NCI-H748 (cell line): ENCODE results near the gene WWC2.
"Not testable (repeated sequence)": the region's sequence is repeated elsewhere in the genome, so short reads cannot be mapped to it uniquely, and the experiment has no call there.

Source experiments
- DNase-seq: peaks from one replicate; lab custom pipeline; 2025; ENCODE audit not compliant: unreplicated experiment; lab: John Stamatoyannopoulos, UW

The WWC2 gene

DNA sequence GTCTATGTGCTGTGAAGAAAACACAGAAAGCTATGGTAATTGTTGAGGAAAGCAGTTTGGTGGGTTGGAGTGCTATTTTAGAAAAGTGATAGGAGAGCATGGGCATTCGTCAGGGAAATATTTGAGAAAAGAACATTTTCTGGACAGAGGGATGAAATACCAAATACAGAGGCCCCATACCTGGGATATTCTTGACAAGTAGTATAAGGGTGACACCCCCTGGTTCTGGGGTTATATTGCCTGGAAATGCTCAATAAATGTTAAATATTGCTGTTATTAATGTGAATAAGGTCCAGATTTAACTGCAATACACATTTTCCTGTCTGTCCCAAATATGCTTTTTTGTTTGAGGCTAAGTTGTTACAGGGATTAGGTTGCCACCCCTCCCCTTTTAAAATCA, 42.9 kb downstream of the WWC2 start:
- DNase-seq = no peak

DNA sequence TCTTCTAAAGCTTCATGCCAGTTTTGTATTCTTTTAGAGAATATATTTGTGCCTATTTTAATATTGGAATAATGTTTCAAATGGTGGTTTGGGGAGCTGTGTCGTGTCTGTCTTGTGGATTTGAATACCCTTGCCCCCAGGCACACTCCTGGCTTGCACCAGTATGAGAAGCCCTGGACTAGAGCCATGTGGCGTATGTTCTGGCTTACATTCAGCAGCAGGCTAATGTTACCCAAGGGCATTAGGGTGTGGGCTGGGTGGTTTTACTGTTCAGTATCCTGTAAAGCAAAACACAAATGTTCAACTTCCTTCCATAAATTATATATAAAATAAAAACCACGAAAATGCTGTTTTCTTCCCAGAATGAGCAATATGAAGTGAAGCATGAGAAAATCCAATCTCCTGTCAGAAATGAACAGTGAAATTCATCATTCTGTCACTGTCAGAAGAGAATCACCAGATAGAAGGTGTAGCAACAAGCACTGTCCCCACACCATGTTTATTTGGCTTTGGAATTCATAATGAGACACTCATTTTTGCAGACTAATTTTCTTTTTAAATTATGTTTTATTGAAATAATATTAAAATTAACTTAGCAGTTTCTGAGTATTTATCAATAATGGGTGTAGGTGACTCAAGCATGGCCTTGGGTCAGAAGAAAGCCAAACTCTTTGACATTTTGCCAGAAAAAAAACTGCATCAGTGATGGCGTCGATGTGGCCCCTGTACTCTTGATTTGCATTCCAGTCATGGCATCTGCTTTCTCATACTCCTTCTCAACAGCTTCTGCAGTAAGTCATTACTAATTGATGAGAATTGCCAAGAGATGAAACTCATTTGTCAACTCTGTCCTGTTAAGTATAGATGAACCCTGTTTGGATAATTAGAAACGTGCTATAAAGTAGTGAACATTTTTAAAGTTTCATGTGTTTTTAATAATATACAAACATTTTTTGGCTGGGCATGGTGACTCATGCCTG, 43.8 kb downstream of the WWC2 start:
- no peak for DNase-seq

DNA sequence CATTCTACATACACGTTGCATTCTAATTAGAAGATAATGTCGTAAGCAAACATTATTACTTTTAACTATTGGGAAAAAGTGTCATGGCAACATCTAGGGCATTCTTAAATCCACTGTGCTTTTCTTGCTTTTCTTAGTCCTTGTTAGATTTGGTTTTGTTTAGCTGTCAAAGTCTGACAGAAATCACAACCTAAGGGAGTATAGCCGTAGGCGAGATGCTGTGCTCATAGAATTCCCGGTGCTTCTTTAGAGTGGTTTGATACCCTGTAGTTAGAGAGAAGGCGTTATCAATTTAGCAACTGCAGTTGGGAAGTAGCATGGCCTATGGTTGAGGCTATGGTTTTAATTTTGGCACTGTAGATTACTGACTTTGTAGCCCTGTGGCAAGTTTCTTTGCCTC, 45.7 kb downstream of the WWC2 start:
- DNase-seq = no peak

DNA sequence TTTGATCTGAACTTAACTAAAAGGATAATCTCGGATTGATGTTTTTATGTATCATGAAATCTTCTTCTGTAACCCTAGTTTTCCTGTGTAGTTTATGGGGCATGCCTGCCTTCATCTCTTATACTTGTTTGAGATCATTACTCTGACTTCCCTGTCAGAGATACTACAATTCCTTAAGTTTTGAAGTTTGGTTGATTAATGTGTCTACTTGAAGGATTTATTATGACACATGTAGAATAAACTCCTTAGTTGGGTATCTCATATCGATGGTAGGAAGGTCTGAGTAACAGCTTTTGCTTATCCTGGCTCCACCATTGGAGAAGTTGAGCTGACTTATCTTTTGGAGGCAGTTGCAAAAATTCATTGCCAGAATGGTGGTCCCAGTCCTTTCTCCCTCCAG, 46.7 kb downstream of the WWC2 start:
- no peak for DNase-seq

DNA sequence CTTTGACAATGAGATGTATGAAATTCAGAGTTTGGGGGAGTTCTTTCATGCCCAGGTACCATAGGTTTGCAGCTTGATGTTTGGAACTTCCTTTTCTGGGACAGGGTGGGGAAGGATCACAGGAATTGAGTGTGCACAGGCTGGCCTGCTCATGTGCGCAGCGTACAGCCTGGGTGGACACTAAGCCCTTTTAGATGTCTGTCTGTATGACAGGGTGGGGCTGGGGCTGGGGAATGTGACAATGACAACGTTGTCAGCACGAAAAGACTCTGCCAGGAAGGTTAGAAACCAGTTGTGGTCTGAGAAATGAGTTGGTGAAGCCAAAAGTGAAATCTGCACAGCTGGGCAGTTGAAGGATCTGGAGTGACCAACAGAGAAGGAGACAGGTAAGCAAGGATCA, 47.4 kb downstream of the WWC2 start:
- DNase-seq = no peak

DNA sequence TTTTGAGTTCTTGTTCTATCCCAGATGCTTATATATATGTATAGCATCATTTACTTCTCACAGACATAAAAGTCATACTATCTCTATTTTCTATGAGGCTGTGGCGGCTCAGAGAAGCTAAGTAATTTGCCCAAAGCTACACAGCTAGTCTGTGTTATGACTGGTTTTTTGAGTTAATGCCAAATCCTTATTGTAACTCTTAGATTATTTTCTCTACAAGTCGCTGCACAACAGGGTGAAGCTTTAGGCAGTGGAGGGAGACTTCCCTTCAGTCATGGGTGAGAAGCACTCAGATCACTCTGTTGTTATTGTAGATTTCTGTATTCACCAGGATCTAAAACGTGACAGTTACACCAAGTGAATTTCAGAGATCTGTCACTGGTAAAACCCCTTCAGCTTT, 48.1 kb downstream of the WWC2 start:
- no peak for DNase-seq

DNA sequence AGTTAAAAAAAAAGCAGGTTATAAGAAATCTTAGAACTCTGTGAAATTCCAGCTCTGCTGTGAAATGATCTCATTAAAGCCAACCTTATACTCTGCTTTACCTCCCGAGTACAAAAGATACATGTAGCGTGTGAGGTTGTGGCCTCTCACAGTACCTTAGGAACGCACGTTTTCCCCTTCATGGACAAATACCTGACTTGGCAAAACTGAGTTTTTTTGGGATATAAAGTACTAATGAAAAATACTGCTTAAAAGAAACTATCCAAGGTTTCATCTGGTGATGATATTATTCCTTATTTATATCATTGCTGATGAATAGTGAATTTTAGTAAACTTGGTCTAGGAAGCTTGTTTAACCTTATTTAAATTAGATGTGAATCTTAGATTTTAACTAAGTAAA, 48.9 kb downstream of the WWC2 start:
- no peak for DNase-seq

DNA sequence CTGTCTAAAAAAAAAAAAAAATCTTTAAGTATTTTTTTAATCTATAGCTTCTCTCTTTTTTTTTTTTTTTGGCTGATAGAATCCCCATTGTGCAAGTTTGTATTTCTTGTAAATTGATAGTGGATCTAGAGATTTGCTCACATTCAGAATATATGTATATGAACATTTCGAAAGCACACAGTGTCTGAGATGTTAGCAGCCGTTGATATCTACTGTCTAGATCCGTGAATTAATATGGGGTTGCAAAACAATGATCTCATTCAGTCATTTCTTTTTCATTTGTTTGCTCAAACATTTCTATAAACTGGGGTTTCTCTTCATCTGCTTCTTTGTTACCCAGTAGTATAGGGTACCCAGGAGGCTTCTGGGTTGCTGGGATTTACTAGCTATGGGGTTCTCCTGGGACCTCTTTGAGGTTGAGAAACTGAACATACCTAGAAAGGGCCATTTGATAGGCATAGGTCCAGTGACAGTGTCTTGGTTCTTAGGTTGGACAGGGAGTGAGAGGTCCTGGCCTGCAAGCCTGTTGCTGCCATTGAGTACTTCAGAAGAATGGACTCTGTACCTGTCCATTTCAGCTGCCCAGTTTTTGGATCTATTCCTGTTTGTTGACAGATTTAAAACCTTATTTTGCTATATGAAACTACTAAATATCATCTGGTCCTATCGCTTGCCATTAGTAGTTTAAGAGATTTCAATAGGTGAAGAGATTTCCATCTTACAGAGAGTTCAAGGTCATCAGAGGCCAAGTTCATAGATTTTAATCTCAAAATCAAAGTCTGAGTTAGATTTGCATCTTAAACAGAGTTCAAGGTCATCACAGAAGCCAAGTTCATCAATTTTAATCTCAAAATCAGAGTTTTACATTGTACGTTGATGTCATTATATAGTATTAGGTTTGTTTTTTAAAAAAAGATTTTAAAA, 50.8 kb downstream of the WWC2 start:
- no peak for DNase-seq

DNA sequence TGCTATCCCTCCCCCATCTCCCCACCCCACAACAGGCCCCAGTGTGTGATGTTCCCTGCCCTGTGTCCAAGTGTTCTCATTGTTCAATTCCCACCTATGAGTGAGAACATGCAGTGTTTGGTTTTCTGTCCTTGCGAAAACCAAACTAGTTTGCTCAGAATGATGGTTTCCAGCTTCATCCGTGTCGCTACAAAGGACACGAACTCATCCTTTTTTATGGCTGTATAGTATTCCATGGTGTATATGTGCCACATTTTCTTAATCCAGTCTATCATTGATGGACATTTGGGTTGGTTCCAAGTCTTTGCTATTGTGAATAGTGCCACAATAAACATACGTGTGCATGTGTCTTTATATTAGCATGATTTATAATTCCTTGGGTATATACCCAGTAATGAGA, 51.6 kb downstream of the WWC2 start:
- not testable (repeated sequence) for DNase-seq

DNA sequence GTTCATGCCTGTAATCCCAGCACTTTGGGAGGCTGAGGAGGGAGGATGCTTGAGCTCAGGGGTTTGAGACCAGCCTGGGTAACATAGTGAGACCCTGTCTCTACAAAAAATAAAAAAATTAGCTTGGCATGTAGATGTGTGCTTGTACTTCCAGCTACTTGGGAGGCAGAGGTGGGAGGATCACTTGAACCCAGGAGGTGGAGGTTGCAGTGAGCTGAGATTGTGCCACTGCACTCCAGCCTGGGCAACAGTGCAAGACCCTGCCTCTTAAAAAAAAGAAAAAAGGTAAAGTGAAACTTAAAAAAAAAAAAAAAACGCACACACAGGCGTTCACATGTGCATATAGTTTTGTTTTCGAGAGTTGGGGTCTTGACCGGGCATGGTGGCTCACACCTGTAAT, 53.2 kb downstream of the WWC2 start:
- not testable (repeated sequence) for DNase-seq

DNA sequence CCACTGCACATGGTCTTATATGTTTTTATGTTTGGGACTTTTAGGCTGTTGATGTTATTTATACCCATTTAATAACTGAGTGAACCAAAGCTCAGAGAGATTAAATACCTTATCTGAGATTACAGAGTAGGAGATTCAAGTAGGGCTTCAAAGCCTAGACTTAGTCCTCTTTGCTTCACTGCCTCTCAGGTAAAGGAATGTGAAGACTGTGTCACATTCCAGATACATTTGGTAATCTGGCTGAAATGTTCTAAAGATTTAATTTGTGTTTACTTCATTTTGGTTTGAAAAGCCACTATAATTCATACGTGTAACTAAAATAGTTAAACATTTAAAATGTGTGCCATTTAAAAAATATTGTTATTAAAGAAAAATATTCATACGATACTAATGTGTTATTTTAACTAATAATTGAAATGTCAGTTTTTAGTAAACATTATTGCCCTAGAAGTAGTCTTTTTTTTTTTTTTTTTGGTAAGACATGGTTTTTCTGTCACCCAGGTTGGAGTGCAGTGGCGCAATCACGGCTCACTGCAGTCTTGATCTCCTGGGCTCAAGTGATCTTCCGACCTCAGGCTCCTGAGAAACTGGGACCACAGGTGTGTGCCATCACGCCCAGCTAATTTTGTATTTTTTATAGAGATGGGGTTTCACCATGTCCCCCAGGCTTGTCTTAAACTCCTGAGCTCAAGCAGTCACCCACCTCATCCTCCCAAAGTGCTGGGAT, 54.3 kb downstream of the WWC2 start:
- no peak for DNase-seq

DNA sequence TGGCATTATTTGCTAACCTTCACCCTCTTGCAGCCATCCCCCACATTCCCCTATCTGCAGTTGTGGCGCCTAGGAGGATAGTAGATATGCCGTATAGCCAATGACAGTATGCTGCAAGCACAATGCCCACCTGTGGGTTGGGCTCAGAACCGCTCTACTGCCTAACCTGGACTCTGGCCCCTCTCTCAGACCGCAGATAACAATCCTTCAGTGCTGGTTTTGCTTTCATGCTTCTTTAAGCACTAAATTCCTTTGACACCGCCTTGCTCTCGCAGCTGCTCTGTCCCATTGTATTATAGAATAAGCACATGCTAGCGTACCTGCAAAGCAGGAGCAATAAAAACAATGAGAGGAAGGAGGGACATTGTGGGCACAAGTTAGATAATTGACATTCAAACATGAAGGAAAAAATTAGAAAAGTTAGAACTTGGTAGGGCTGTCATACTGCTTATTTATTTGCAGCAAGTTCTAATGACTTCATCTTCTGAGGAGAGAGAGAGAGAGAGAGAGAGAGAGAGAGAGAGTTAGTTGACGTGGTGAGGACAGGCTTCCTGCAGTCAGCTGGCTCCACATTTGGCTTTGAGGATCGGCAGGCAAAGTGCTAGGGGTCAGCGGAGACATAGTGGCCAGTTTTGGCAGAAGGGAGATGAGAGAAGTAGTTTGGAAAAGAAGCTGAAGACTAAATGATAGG, 55.8 kb downstream of the WWC2 start:
- DNase-seq = no peak

DNA sequence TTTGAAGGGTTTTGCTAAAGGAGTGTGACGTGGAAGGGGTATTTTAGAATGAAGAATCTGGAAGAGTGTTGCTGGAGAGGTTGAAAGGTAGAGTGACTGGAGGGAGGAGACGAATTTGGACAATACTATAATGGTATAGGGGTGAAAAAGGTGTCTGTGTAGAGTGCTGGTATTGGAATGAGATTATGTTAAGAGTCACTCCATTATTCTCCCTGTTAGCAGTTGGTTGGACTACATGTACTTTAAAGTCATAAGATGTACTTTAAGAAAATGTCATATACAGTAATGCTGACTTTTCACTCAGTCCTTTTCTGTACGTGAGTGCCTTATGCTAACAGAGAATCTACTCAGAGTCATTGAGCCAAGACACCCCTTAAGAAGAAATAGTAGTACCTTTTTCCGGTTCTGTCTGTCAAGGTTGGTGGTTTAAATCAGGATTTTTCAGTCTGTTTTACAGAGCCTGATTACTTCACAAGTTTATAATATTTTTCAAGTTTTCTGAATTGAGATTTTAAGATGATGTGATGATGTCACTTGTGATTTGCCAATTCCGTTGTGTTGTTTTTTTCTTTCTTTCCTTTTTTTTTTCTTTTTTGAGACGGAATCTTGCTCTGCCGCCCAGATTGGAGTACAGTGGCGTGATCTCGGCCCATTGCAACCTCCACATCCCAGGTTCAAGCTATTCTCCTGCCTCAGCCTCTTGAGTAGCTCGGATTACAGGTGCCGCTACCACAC, 56.6 kb downstream of the WWC2 start:
- no peak for DNase-seq

DNA sequence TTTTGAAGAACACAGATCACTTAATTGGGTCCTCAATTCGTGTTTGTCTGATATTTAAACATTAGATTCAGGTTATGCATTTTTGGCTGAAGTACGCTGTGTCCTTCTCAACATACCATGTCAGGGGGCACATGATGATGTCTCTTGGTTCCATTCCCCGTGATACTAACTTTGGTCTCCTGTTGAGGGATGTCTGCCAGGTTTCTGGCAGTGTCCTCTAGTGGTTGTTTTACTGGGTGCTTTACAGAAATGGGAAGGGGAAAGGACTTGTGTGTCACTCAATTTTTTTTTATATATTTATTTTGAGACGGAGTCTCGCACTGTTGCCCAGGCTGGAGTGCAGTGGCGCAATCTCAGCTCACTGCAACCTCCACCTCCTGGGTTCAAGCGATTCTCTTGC, 58.2 kb downstream of the WWC2 start:
- DNase-seq = no peak

DNA sequence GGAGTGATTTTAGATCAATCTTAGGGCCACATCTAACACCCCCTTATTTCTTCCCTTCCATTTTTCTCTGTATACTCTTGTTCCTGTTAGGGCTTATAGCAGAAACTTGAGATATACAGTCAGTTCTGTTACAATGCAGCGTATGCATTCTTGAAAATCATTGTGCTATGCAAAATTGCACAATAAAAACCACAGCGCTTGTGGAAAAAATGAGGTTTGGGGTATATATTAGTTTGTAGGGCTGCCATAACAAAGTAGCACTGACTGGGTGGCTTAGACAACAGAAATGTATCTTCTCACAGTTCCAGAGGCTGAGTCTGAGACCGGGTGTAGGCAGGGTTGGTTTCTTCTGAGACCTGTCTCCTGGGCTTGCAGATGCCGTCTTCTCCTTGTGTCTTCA, 59.0 kb downstream of the WWC2 start:
- no peak for DNase-seq

DNA sequence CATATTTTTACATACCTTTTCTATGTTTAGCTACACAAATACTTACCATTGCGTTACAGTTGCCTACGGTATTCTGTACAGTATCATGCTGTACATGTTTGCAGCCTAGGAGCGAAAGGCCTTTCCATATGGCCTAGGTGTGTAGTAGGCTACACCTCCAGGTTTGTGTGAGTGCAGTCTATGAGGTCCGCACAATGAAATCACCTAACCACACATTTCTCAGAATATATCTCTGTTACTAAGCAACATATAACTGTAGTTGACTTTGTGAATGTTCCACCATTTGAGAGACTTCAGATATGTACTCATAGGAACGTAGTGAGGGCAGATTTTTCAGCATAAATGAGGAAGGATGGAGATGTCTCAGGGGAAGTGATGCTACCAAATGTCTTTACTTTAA, 62.6 kb downstream of the WWC2 start:
- no peak for DNase-seq

DNA sequence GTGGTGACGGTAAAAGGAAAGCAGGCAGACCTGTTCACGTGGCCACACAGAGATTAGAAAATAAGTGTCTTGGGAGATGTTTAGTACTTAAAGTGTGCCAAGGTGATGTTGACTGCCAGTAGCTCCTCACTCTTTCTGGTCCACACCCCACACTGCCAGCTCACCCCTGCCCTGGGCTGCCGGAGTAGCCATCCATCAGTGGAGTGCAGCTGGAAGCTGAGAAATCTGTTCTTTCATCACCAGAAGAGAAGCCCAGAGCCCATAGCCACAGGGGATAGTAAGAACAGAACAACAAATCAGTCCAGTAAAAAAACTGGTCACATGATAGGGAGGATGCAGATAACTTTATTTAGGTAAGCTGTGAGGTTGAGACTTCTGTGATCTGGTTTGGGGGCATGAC, 64.1 kb downstream of the WWC2 start:
- no peak for DNase-seq

DNA sequence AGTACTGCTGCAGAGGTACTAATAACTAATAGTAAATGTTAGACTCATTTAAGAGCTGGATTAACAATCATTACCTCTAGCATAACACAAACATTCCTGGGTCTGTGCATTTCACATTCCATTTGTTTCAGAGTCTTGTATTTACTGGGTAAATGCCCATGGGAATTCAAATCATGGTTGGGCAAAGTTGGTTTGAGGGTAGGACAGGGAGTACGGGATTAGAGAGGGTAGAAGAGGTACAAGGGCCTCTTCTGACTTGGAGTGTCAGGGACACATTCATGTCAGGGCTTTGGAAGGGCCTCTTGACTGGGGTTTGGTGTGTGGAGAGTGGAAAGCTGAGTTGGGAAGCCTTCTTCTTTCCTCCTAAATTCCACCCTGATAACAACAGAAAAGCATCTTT, 65.9 kb downstream of the WWC2 start:
- DNase-seq = no peak

DNA sequence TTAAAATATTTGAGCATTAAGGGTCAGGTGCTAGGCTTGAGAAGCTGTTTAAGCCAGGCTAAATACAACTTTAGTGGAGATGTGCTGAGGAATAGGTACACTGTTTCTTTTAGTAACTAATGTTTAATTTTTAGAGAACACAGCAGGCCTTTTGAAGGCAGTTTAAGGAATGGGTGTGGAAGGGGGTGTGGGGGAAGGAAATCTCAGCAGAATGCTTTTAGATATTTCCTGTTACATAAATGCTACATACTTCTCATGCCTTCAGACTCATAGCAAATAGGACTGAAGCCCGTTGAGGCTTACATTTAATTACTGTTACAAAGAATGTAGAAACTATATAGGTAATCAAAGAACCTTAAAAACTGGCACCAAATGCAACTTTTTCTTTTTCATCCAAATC, 66.3 kb downstream of the WWC2 start:
- no peak for DNase-seq

DNA sequence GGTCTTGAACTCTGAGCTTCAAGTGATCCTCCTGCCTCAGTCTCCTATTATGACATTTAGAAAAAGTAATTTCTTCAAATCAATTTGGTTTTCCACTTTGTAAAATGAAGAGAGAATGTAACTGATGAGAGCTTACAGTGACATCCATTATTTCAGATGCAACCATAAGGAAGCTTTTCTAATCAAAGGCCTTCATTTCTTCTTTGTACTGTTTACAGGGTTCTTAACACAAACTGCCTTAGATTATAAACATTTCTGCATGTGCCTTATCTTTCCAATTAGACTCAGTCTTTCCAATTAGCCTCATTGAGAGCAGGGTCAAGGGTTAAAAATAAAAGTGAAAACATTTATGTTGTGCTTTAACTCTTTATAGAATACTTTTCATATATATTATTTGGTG, 71.8 kb downstream of the WWC2 start:
- DNase-seq = no peak
